HG02678 (cell line): Measurements from ENCODE around the gene KIF4A.
"Not testable (repeated sequence)": the region's sequence is repeated elsewhere in the genome, so short reads cannot be mapped to it uniquely, and the experiment has no call there.

Source experiments
- ATAC-seq: cut with Tn5 transposase; IDR thresholded peaks from one replicate; pipeline ENCODE4 v1.9.1; 2021; ENCODE audit warnings: mild to moderate bottlenecking, moderate library complexity; ENCODE audit not compliant: unreplicated experiment

The KIF4A gene

GRCh38 chrX:70289793-70290770 is at the start of gene KIF4A, which contains the start of gene PDZD11:
TSS of gene KIF4A (plus strand) at chrX:70290104. CDS start at chrX:70290459, 355 bp downstream.
TSS of gene PDZD11 (minus strand) at chrX:70289927. CDS start at chrX:70289341, 586 bp downstream.
- peak; percentile 97 for ATAC-seq

GRCh38 chrX:70240751-70241150 is 49.2 kb upstream of the KIF4A start:
- ATAC-seq, result no peak

- ATAC-seq, result no peak
Observed at GRCh38 chrX:70241501-70241900, 48.4 kb upstream of the KIF4A start.

GRCh38 chrX:70243601-70244000 is 46.3 kb upstream of the KIF4A start:
- ATAC-seq, result not testable (repeated sequence)

- ATAC-seq, result no peak
Observed at GRCh38 chrX:70244881-70245280, 45.0 kb upstream of the KIF4A start.

GRCh38 chrX:70247252-70247651 is 42.7 kb upstream of the KIF4A start:
- ATAC-seq, result no peak

GRCh38 chrX:70252491-70252890 is 37.4 kb upstream of the KIF4A start:
- ATAC-seq, result no peak

GRCh38 chrX:70253377-70254062 is 36.4 kb upstream of the KIF4A start:
- ATAC-seq, result no peak

GRCh38 chrX:70254063-70254400 is 35.9 kb upstream of the KIF4A start:
- ATAC-seq, result no peak

- ATAC-seq, result no peak
Observed at GRCh38 chrX:70254909-70255308, 35.0 kb upstream of the KIF4A start.

GRCh38 chrX:70255452-70255851 is 34.5 kb upstream of the KIF4A start:
- no peak for ATAC-seq

GRCh38 chrX:70257423-70258288 is 32.2 kb upstream of the KIF4A start:
- ATAC-seq, result no peak

- ATAC-seq, result no peak
Observed at GRCh38 chrX:70260104-70260503, 29.8 kb upstream of the KIF4A start, which contains the start of gene P2RY4. TSS of gene P2RY4 (minus strand) at chrX:70260204. CDS start at chrX:70259624, 580 bp downstream.

- ATAC-seq, result peak; percentile 82
Observed at GRCh38 chrX:70262952-70263567, 26.8 kb upstream of the KIF4A start.

- no peak for ATAC-seq
Observed at GRCh38 chrX:70264784-70265183, 25.1 kb upstream of the KIF4A start.

GRCh38 chrX:70268034-70268433 is 21.9 kb upstream of the KIF4A start, which contains the start of gene ARR3:
TSS of gene ARR3 (plus strand) at chrX:70268334. CDS start at chrX:70269386, 1,052 bp downstream.
- ATAC-seq, result no peak

GRCh38 chrX:70274029-70274428 is 15.9 kb upstream of the KIF4A start:
- not testable (repeated sequence) for ATAC-seq

- ATAC-seq, result no peak
Observed at GRCh38 chrX:70279081-70279480, 10.8 kb upstream of the KIF4A start.

- ATAC-seq, result no peak
Observed at GRCh38 chrX:70280573-70280972, 9.3 kb upstream of the KIF4A start.

GRCh38 chrX:70281951-70282350 is 8.0 kb upstream of the KIF4A start, which contains the start of gene RAB41:
TSS of gene RAB41 (plus strand) at chrX:70282172. CDS start at chrX:70282218, 46 bp downstream.
- no peak for ATAC-seq
